ENCODE results near the gene RAPGEF5. TPM values are rescaled to one million over a fixed set of nuclear protein-coding genes. Genes with fewer than 3 reads are reported as not detected.

Gene RAPGEF5
- total RNA-seq, 6 experiments from 2014 or later, result 15.5 to 56.4 (median 27.1) TPM

GRCh38 chr7:22338411-22338810 is 18.5 kb downstream of the RAPGEF5 start:
- no peaks in the 10 kb centered on the region for H3K9me3 ChIP-seq
- ATAC-seq, result no peak
- 61% methylated on average over 2 of the region's 2 CpGs for WGBS (ENCODE audit: insufficient coverage, low coverage, low lambda C conversion rate, missing lambda C conversion rate)
- intact Hi-C loops (cut with DNase I), result no loop called here
- no peak for DNase-seq
- TF ChIP-seq POLR2A (IDR thresholded peaks at IDR 0.05), result no peak
- TF ChIP-seq CTCF (IDR thresholded peaks at IDR 0.05), result no peak
- H3K4me1 ChIP-seq, result peaks cover 0 to 36% (median 2%) of the 10 kb centered on the region in 4 donors
- H3K27ac ChIP-seq, result no peak overlapping the region
- H3K36me3 ChIP-seq, result no peaks in the 10 kb centered on the region
- H3K27me3 ChIP-seq, result no peaks in the 10 kb centered on the region
- H3K4me3 ChIP-seq, result no peak overlapping the region

- Histone ChIP-seq H3K4me3 (no peak overlapping the region), H3K4me1 (peaks cover 0 to 7% (median 0%) of the 10 kb centered on the region in 4 donors), H3K27me3 (no peaks in the 10 kb centered on the region), H3K27ac (no peak overlapping the region), H3K9me3 (no peaks in the 10 kb centered on the region), H3K36me3 (no peaks in the 10 kb centered on the region)
- ATAC-seq, result no peak
- intact Hi-C loops (cut with DNase I), result no loop called here
- DNase-seq, result no peak
- TF ChIP-seq POLR2A (IDR thresholded peaks at IDR 0.05), result no peak
- no peak for TF ChIP-seq CTCF (IDR thresholded peaks at IDR 0.05)
- WGBS (ENCODE audit: insufficient coverage, low coverage, low lambda C conversion rate, missing lambda C conversion rate), result 86% methylated on average over 5 of the region's 15 CpGs
Observed at GRCh38 chr7:22333680-22334141, 23.2 kb downstream of the RAPGEF5 start.

- no peaks in the 10 kb centered on the region for H3K27me3 ChIP-seq
- H3K4me3 ChIP-seq, result no peak overlapping the region
- ATAC-seq (peak; percentile 18 to 77 (median 33)), DNase-seq (no peak)
- intact Hi-C loops (cut with DNase I), result no loop called here
- H3K36me3 ChIP-seq, result no peaks in the 10 kb centered on the region
- 52% methylated on average over 3 of the region's 3 CpGs for WGBS (ENCODE audit: insufficient coverage, low coverage, low lambda C conversion rate, missing lambda C conversion rate)
- TF ChIP-seq CTCF (IDR thresholded peaks at IDR 0.05) (no peak), POLR2A (IDR thresholded peaks at IDR 0.05) (no peak)
- H3K9me3 ChIP-seq, result no peaks in the 10 kb centered on the region
- peaks cover 0 to 7% (median 0%) of the 10 kb centered on the region in 4 donors for H3K4me1 ChIP-seq
- no peak overlapping the region for H3K27ac ChIP-seq
Observed at GRCh38 chr7:22332461-22332870, 24.5 kb downstream of the RAPGEF5 start.

- intact Hi-C loops (cut with DNase I), result no loop called here
- H3K4me1 ChIP-seq, result peaks cover 0 to 7% (median 0%) of the 10 kb centered on the region in 4 donors
- H3K27ac ChIP-seq, result no peak overlapping the region
- no peaks in the 10 kb centered on the region for H3K27me3 ChIP-seq
- TF ChIP-seq CTCF (IDR thresholded peaks at IDR 0.05) (no peak), POLR2A (IDR thresholded peaks at IDR 0.05) (no peak)
- WGBS (ENCODE audit: insufficient coverage, low coverage, low lambda C conversion rate, missing lambda C conversion rate), result 83% methylated on average over 1 of the region's 1 CpG
- no peak for DNase-seq
- no peak for ATAC-seq
- H3K9me3 ChIP-seq, result no peaks in the 10 kb centered on the region
- H3K36me3 ChIP-seq, result no peaks in the 10 kb centered on the region
- H3K4me3 ChIP-seq, result no peak overlapping the region
Observed at GRCh38 chr7:22331704-22332103, 25.2 kb downstream of the RAPGEF5 start.

GRCh38 chr7:22330903-22331302 is 26.1 kb downstream of the RAPGEF5 start:
- Histone ChIP-seq H3K27me3 (no peaks in the 10 kb centered on the region), H3K4me3 (no peak overlapping the region), H3K9me3 (no peaks in the 10 kb centered on the region), H3K4me1 (peaks cover 0 to 7% (median 0%) of the 10 kb centered on the region in 4 donors), H3K27ac (no peak overlapping the region), H3K36me3 (no peaks in the 10 kb centered on the region)
- ATAC-seq (no peak), DNase-seq (no peak)
- intact Hi-C loops (cut with DNase I), result no loop called here
- no peak for TF ChIP-seq POLR2A (IDR thresholded peaks at IDR 0.05)
- no peak for TF ChIP-seq CTCF (IDR thresholded peaks at IDR 0.05)
- WGBS (ENCODE audit: insufficient coverage, low coverage, low lambda C conversion rate, missing lambda C conversion rate), result 80% methylated on average over 8 of the region's 8 CpGs
